HT1080 (cell line): ENCODE measurements around the gene CORO7. TPM values are rescaled to one million over a fixed set of nuclear protein-coding genes. Genes with fewer than 3 reads are reported as not detected.
A peak's percentile ranks its signal among the peaks of the same experiment; 100 is the strongest.

Experiments
- DNase-seq: peaks from one replicate; pipeline ENCODE4 v3.0.0-alpha.2; 2015; ENCODE audit warnings: low read depth
- total RNA-seq: library from RNA; depleted of rRNA; stranded (reverse); fragments of >200 nt; shearing (Covaris generic); gene quantifications from 2 replicates; pipeline ENCODE4 v1.2.3, GENCODE V29; 2014

Gene CORO7
- total RNA-seq, 1 experiment from 2014 or later, result 24.9 TPM

GRCh38 chr16:4385789-4386450 is 30.5 kb downstream of the CORO7 start:
- DNase-seq, result no peak

GRCh38 chr16:4385066-4385788 is 31.2 kb downstream of the CORO7 start:
- no peak for DNase-seq

GRCh38 chr16:4384509-4384942 is 31.9 kb downstream of the CORO7 start:
- DNase-seq, result no peak

DNA sequence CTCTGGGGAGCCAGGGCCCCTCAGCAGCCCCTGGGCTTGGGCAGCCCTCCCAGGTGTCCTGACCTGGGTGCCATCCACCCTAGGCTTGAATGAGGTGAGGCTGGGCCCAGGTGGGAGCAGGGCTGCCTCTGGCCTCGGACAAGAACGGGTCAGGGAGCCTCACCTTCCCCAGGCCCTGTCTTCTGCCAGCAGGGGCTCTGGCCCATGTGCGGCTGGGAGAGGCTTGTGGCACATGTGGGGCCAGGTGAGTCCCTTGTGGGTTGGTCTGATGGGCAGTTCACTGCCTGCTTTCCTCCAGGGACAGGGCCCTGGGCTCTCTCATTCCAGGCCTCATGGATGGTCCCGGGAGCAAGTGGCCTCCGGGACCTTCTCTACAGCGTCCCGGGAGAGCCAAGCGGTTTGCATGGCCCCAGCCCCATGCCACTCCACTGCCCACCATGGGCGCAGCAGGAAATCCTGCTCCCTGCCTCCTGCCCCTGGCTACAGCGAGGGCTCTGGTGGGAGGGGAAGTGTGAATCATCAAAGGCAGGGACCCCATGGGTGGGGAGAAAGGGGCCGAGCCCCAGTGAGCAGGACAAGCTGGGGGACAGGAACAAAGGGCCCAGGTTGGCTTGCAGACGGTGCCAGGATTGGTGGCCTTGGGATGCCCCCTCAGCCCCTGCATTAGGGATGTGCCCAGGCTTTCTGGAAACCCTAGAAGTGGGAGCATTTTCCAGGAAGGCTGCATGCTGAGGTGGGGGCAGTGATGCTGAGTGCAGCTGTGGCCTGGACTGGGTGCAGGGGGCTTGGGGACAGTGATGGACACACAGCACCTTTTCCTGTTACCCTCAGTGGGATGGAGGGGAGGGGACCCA is 32.6 kb downstream of the CORO7 start:
- no peak for DNase-seq

DNA sequence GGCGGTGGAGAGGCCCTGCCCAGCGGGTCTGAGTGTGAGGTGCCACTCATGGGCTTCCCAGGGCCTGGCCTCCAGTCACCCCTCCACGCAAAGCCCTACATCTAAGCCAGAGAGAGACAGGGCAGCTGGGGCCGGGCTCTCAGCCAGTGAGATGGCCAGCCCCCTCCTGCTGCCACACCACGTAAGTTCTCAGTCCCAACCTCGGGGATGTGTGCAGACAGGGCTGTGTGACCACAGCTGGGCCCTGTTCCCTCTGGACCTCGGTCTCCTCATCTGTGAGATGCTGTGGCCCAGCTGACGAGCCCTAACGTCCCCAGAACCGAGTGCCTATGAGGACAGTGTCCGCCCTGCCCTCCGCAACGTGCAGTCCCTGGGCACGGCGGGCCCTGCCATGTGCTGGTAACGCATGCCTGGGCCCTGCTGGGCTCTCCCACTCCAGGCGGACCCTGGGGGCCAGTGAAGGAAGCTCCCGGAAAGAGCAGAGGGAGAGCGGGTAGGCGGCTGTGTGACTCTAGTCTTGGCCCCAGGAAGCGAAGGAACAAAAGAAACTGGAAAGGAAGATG is 33.5 kb downstream of the CORO7 start:
- no peak for DNase-seq

- DNase-seq, result no peak
Measured at GRCh38 chr16:4381935-4382794, 34.2 kb downstream of the CORO7 start.

DNA sequence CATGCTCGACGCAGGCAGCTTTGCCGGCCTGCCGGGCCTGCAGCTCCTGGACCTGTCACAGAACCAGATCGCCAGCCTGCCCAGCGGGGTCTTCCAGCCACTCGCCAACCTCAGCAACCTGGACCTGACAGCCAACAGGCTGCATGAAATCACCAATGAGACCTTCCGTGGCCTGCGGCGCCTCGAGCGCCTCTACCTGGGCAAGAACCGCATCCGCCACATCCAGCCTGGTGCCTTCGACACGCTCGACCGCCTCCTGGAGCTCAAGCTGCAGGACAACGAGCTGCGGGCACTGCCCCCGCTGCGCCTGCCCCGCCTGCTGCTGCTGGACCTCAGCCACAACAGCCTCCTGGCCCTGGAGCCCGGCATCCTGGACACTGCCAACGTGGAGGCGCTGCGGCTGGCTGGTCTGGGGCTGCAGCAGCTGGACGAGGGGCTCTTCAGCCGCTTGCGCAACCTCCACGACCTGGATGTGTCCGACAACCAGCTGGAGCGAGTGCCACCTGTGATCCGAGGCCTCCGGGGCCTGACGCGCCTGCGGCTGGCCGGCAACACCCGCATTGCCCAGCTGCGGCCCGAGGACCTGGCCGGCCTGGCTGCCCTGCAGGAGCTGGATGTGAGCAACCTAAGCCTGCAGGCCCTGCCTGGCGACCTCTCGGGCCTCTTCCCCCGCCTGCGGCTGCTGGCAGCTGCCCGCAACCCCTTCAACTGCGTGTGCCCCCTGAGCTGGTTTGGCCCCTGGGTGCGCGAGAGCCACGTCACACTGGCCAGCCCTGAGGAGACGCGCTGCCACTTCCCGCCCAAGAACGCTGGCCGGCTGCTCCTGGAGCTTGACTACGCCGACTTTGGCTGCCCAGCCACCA is 35.1 kb downstream of the CORO7 start:
- no peak for DNase-seq

GRCh38 chr16:4380119-4381063 is 36.0 kb downstream of the CORO7 start:
- DNase-seq, result no peak

DNA sequence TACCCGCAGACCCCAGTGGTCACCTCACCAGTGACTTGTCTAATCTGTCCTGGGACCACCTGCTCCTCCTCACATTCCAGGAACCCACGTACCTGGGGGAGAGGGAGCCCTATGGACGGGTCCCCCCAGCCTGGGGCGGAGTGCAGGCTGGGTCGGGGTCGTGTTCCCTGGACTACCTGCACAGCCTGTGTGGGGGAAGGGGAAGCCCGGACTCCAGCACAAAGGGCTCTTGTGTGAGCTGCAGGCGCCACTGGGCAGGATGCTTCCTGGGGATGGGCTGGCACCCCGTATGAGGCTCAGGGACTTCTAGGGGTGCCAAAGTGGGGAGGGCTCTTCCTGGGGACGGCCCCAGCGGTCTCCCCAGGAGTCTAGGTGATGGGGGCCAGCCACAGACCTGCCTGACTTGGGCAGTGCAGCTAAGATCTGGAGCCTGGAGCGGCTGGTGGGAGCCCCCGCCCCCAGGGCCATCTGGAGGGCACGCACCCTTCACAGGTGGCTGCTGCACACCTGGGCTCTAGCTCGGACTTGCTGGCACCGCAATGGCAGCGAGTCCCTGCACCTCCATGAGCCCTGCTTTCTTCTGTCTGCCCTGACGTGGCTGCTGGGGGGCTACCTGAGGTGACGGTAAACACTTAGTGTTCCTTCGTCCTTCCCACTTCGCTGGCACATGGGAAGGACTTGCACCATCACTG is 37.3 kb downstream of the CORO7 start:
- DNase-seq, result no peak

DNA sequence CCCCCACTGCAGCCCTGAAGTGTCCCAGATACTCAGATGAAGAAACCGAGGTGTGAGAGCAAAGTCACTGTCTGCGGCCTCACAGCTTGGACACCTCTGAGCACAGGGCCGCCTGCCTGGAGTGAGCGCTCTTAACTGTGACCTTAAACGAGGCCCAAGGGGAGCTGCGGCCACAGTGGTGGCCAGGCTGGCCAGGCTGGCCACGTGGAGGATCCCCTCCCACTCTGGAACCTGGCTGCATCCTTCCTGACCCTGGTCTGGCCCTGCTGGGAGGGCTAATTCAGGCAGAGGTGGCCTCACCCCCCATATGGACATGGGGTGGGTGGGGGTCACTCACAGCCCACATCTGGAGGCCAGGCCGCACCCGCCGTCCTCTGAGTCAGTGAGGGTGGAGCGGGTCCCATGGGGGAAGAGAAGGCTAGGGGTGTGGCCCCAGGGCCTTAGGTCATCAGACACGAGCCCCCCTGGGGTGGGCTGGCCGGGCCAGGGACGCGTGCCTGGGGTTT is 38.2 kb downstream of the CORO7 start:
- DNase-seq, result no peak

GRCh38 chr16:4377573-4378154 is 38.7 kb downstream of the CORO7 start:
- DNase-seq, result no peak

DNA sequence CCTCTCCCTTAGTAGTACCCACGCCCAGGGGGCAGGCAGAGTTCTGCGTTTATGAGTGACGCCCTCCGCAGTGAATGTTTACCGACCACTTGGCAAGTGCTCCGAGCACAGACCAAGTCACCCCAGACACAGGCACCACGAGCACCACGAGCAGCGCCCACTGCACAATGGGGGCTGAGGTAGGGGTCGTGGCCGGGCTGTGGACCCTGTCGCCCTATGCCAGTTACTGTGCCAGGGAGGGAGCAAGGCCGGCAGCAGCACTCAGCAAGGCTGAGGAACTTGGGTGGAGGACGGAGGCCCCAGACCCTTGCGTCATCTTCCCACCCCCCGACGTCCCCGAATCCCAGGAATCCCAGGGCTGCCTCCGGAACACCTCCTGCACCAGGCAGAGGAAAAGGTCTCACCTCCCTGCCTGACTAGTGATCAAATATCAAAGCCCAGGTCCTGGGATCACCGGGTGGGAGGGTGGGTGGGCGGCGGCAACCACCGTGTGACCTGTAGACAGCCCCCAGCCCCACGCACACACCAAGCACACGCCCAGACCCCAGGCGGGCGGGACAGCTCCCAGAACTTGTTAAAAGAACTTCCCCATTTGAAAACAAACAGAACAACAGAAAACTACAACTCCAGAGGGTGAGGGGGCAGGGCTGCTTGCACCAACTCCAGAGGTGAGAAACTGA is 39.4 kb downstream of the CORO7 start:
- DNase-seq, result no peak

- no peak for DNase-seq
Measured at GRCh38 chr16:4376126-4376892, 40.1 kb downstream of the CORO7 start.

- DNase-seq, result no peak
Measured at GRCh38 chr16:4375717-4376116, 40.7 kb downstream of the CORO7 start.

DNA sequence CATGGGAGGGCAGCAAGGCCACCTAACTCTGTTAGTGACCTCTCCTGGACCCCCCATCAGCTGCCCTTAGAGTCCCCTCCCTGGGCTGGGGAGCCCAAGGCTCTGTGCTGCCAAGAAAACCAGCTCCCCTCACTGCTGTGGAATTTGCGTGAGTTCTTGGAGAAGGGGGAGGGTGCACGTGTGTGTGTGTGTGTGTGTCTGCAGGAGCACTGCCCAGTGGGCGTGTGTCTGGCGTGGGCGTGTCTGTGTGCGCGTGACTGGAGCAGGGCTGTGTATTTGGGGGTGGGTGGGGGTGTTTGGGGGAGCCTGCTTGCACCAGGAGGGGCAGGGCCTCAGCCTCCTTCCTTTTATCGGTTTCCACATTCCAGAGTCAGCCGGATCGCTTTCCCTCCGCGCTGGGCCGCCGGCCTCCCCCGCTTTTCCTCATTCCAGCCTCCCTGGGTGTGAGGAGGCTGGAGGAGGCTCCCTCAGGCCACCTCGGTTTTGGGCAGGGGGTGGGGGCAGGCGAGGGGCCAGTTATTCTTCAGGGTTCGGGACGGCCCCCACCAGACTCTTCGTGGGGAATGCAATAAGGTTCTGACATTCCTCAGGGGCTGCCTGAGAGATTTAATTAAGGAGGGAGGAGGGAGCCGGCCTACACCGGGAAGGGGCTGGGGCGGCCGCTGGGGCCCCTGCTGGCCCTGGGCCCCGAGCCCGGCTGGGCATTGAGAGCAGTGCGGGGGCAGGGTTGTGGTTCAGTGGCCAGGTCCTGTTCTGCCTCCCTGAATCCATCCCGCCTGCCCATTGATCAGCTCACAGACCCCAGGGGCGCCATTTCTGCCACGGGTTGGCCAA is 42.3 kb downstream of the CORO7 start:
- DNase-seq, result peak; percentile 35
